A673 (cell line): ENCODE measurements around the gene COL16A1. TPM values are rescaled to one million over a fixed set of nuclear protein-coding genes. Genes with fewer than 3 reads are reported as not detected.
"Not testable (repeated sequence)": the region's sequence is repeated elsewhere in the genome, so short reads cannot be mapped to it uniquely, and the experiment has no call there.

Source experiments
- BruUV-seq: library from RNA; stranded (reverse); fragments of 400-500 nt; replicated peaks from 2 replicates; lab custom pipeline; 2021; lab: Mats Ljungman, UMichigan
- CTCF ChIA-PET: fragments of 300-600 bp; sonication (Branson Sonifier 250); formaldehyde crosslinking; loops from one replicate; lab custom pipeline; 2022; ENCODE audit warnings: antibody characterized with exemption; lab: Charles Lee
- POLR2A ChIA-PET: fragments of 300-600 bp; sonication (Branson Sonifier 250); formaldehyde crosslinking; loops from one replicate; lab custom pipeline; 2022; ENCODE audit warnings: antibody characterized with exemption; ENCODE audit not compliant: low non-redundant PET; lab: Charles Lee
- DNase-seq: peaks from one replicate; pipeline ENCODE4 v3.0.0-alpha.2; 2015; ENCODE audit warnings: low spot score
- H3K27ac ChIP-seq: fragments of 200-600 bp; sonication (generic); 2 replicates; pipeline ENCODE4 v1.5.1; 2016; ENCODE audit warnings: mixed run types, low read depth, mild to moderate bottlenecking, mixed read lengths, antibody characterized with exemption, low read length; ENCODE audit not compliant: poor library complexity, severe bottlenecking
- H3K27me3 ChIP-seq: fragments of 200-600 bp; sonication (generic); replicated peaks from 2 replicates; pipeline ENCODE4 v1.6.1; 2017; ENCODE audit warnings: mixed run types, low read depth, mild to moderate bottlenecking, mixed read lengths, antibody characterized with exemption, low read length; ENCODE audit not compliant: insufficient read depth, poor library complexity
- H3K36me3 ChIP-seq: fragments of 200-600 bp; sonication (generic); 2 replicates; pipeline ENCODE4 v1.6.1; 2016; ENCODE audit warnings: mixed run types, mild to moderate bottlenecking, mixed read lengths, antibody characterized with exemption, low read length; ENCODE audit not compliant: insufficient read depth, poor library complexity, severe bottlenecking
- H3K4me1 ChIP-seq: fragments of 200-600 bp; sonication (generic); 2 replicates; pipeline ENCODE4 v1.6.1; 2017; ENCODE audit warnings: mixed run types, mild to moderate bottlenecking, mixed read lengths, antibody characterized with exemption, low read length; ENCODE audit not compliant: insufficient read depth, poor library complexity, severe bottlenecking
- H3K4me3 ChIP-seq: fragments of 200-600 bp; sonication (generic); 2 replicates; pipeline ENCODE4 v1.5.1; 2016; ENCODE audit warnings: low read depth, mixed run types, mild to moderate bottlenecking, mixed read lengths, low read length; ENCODE audit not compliant: poor library complexity, severe bottlenecking
- H3K9me3 ChIP-seq: fragments of 200-600 bp; sonication (generic); 2 replicates; pipeline ENCODE4 v1.6.1; 2016; ENCODE audit warnings: mixed run types, low read depth, mild to moderate bottlenecking, mixed read lengths, antibody characterized with exemption, low read length; ENCODE audit not compliant: poor library complexity, severe bottlenecking
- CTCF ChIP-seq: fragments of 300-800, 200-600 bp; sonication (generic); conservative IDR thresholded peaks from 2 replicates; pipeline ENCODE4 v1.5.1; 2017; ENCODE audit warnings: low read depth, mild to moderate bottlenecking, antibody characterized with exemption, low read length, moderate library complexity, mixed read lengths
- EZH2 ChIP-seq: fragments of 200-600 bp; sonication (generic); IDR thresholded peaks from 2 replicates; pipeline ENCODE4 v1.6.1; 2017; ENCODE audit warnings: borderline replicate concordance, low read depth, mild to moderate bottlenecking, mixed read lengths, antibody characterized with exemption, low read length; ENCODE audit not compliant: poor library complexity, severe bottlenecking
- intact Hi-C: fragments of 100-400 bp; cut with micrococcal nuclease; formaldehyde crosslinking; loops from one replicate; pipeline ENCODE4 v1.10.0; 2022; ENCODE audit not compliant: unreplicated experiment
- total RNA-seq: library from RNA; stranded (reverse); gene quantifications from 2 replicates; pipeline ENCODE4 v1.2.3, GENCODE V29; 2021

COL16A1 gene
- total RNA-seq, 1 experiment from 2014 or later, result 26.6 TPM

DNA sequence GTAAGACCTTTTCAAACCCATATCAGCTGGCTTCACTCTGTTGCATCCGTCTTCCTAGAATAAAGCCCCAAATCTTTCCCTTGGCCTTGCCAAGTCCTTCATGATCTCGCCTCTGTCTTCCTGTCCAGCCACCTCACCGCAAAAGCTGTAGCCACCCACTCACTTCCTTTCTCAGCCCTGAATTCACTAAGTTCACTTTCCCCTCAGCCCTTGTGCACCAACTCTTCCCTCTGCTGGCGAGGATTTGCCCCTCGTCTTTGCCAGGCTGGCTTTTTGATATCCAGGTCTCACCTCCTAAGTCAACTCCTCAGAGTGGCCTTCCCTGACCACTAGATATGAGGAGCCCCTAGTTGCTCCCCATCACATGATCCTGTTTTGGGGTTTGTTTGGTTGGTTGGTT lies 3.9 kb upstream of the COL16A1 start:
- DNase-seq, result peak; percentile 52
- TF ChIP-seq CTCF (peak; percentile 37), EZH2 (no peak)
- Histone ChIP-seq H3K4me1 (peaks cover 45% of the 10 kb centered on the region), H3K9me3 (no peaks in the 10 kb centered on the region), H3K36me3 (no peaks in the 10 kb centered on the region), H3K27ac (no peak overlapping the region), H3K4me3 (no peak overlapping the region), H3K27me3 (no peaks in the 10 kb centered on the region)
- ChIA-PET CTCF (interaction anchor here (0.7 kb wide), 1 partner anchor 74 kb away, joined by 3 read pairs; no protein-coding TSS in a partner anchor), POLR2A (interaction anchor here (0.6 kb wide), 1 partner anchor 13 kb away, joined by 3 read pairs; no protein-coding TSS in a partner anchor)
- intact Hi-C loops, result no loop called here
- BruUV-seq, result no TSS peak

GRCh38 chr1:31707059-31707600 lies 3.3 kb upstream of the COL16A1 start:
- H3K4me3 ChIP-seq, H3K36me3 ChIP-seq, H3K9me3 ChIP-seq, H3K27ac ChIP-seq, DNase-seq, POLR2A ChIA-PET, intact Hi-C loops, H3K27me3 ChIP-seq, CTCF ChIA-PET, BruUV-seq: not testable (repeated sequence)
- peaks cover 42% of the 10 kb centered on the region for H3K4me1 ChIP-seq

DNA sequence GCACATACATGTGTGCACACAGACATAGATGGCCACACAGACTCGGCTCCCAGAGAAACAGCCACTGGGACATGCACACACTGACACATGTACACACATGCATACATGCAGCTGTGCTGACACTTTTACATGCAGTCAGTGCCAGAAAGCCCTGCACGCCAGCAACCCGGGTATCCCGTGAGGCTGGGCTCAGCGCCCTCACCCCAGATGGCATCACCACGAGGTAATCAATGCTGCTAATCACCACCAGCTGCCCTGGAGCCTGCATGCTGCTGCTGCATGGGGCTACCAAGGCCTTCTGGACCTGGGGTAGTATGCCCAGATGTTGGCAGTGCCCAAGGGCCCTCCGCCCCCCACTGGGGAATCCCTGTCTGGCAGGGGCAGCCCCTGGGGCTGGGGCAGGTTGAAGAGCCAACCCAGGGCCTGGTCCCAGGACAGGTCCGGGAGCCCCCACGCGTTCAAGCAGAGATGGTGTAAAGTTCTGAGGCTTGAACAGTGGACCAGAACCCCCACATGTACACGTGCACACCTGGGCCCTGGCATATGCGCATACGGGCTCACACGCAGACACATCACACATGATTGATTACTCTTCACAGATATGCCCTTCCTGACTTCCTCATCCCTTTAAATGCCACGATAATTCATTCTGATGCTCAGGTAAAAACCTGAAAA lies 2.7 kb upstream of the COL16A1 start:
- Histone ChIP-seq H3K36me3 (no peaks in the 10 kb centered on the region), H3K4me1 (peaks cover 48% of the 10 kb centered on the region), H3K9me3 (no peaks in the 10 kb centered on the region), H3K27me3 (no peaks in the 10 kb centered on the region), H3K27ac (no peak overlapping the region), H3K4me3 (no peak overlapping the region)
- TF ChIP-seq CTCF, result no peak
- no peak for TF ChIP-seq EZH2
- no TSS peak for BruUV-seq
- CTCF ChIA-PET, result no interaction called here
- intact Hi-C loops, result no loop called here
- no peak for DNase-seq
- POLR2A ChIA-PET, result no interaction called here
